HG02852 (cell line): ENCODE results near the gene SEL1L.
A peak's percentile ranks its signal among the peaks of the same experiment; 100 is the strongest.
"Not testable (repeated sequence)": the region's sequence is repeated elsewhere in the genome, so short reads cannot be mapped to it uniquely, and the experiment has no call there.

ENCODE experiments used
- ATAC-seq: cut with Tn5 transposase; IDR thresholded peaks from one replicate; pipeline ENCODE4 v1.9.1; 2021; ENCODE audit warnings: mild to moderate bottlenecking, moderate library complexity; ENCODE audit not compliant: unreplicated experiment

Gene SEL1L

DNA sequence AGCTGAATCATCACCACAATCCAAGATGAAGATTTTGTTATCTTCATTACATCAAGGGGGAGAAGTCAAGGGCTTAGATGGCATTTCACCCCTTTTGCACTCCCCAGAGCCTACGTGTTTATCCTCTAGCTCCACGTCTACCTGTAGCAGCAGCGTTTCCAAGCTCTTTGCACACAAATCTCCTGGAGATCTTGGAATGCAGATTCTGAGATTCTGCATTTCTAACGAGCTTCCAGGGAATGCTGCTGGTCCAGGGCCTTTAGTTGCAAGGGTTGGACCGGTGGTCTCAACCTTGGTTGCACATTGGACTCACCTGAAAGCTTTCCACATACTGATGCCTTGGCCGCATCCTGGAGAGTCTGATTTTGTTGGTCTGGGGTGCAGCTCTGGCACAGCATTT lies 84.1 kb downstream of the SEL1L start:
- no peak for ATAC-seq

DNA sequence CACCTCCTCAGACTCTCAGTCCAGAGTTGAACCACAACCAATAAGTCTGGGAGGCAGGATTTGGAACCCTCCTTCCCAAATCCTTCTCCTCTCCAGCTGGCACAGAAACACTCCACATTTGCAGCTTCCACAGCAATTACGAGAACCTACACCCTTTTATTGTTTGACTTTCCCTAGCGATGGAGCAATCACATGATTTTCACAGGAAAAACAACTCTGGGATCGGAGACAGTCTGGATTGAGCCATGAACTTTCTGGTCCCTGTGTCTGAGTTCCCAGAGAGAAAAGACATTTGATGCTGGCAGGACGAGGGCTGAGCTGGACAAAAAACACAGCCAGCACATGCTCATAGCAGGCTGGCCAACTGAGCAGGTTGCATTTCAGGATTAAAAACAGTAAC lies 84.5 kb downstream of the SEL1L start:
- ATAC-seq = no peak

DNA sequence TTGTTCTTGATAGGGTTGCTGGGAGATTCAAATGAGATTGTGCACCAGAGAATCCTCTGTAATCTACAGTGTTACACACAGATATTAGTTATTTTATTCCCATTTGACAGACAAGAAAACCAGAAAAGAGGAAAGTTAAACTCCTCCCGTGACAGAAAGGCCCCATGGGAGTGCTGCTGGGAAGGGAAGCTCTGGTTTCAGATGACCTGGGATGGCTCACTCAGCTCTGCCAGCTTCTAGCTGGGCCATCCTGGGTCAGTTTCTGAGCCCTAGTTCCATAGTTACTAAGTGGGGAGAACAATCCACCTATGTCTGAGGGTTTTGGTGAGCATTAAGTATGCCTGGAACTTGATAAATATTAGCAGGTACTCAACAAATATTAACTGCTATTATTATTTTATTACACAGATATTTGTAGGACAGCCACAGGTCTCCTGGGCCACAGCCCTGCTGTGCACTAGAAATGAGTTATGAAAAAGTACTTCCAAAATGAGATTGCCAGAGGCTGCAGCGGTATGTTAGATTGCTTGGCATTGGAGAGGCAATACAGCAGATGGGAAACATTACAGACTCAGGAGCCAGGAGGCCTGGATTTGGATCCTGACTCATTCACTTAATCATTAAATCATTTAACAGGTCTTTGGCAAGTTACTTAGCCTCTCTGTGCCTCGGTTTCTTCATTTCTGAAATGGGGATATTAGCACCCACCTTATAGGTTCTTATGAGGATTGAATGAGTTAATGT lies 86.5 kb downstream of the SEL1L start:
- ATAC-seq = no peak

DNA sequence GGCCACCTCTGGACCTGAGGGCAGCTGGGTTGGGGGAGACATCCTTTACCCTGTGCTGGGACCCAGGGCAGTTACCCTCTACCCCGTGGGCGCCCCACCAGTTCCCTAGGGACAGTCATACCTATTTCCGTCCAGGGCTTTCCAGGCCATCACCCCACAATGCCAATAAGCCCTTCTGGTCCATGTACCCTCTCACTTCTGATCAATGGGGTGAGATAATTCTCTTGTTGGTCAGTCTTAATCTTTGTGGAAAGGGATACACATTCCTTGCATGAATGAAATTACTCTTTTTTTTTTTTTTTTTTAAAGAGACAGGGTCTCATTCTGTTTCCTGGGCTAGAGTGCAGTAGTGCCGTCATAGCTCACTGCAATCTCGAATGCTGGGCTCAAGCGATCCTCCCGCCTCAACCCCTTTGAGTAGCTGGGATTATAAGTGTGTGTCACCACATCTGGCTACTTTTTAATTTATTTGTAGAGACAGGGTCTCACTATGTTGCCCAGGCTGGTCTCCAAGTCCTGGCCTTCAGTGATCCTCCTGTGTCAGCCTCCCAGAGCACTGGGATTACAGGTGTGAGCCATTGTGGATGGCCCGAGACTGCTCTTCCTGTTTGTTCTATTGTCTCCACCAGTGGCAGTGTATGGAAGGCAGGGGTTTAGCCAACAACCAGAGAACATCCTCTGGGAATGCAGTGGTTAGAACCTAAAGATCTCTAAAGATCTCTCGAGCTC lies 87.2 kb downstream of the SEL1L start:
- no peak for ATAC-seq

DNA sequence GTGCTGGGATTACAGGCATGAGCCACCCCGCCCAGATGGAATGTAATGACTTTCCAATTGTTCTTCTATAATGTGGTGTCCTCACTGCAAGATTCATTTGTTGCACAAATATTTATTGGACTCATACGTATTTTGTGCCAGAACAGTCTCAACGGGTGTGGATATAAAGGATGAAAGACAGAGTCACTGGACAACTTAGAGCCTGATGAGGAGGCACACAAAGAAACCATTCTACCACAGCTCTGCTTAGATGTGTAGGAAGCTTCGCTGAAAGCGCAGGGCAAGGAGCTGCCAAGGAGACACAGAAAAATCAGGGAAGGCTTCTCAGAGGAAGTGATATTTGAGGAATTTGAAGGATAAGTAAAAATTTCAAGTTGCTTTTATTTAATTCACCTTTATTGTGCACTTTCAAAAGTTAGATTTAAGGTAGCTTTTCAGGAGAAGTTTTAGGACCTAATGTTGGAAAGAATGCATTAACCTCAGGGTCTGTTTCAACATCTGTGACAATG lies 92.0 kb downstream of the SEL1L start:
- no peak for ATAC-seq

DNA sequence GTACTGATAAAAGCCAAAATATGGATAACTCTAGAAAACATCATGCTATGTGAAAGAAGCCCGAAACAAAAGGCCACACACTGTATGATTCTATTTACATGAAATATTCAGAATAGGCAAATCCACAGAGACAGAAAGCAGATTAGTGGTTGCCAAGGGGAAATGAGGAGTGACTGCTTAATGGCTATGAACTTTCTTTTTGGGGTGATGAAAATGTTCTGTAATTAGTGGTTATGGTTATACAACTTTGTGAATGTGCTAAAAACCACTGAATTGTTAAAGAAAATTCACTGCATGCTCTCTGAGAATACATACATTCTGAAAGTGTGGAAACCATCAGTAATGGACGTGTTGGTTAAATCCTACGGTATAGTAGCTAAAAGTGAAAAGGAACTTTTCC lies 93.6 kb downstream of the SEL1L start:
- ATAC-seq = no peak

DNA sequence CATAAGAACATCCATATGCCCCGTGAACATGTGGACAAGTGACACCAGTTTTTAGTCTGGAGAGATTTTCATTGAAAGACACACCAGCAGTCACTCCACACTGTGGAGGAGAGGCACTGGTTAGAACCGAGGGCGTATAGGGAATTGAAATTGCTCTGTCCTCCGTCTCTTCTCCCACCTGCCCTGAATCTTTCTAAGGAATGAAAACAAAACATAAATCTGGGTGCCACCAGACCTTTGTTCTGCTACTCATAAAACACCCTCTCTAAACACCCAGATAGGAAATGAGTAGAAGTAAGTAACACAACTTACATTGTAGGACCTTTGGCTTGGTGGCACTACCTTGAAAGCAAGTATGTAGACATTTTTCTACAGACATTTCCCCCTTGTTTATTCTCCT lies 96.4 kb downstream of the SEL1L start:
- ATAC-seq = no peak

DNA sequence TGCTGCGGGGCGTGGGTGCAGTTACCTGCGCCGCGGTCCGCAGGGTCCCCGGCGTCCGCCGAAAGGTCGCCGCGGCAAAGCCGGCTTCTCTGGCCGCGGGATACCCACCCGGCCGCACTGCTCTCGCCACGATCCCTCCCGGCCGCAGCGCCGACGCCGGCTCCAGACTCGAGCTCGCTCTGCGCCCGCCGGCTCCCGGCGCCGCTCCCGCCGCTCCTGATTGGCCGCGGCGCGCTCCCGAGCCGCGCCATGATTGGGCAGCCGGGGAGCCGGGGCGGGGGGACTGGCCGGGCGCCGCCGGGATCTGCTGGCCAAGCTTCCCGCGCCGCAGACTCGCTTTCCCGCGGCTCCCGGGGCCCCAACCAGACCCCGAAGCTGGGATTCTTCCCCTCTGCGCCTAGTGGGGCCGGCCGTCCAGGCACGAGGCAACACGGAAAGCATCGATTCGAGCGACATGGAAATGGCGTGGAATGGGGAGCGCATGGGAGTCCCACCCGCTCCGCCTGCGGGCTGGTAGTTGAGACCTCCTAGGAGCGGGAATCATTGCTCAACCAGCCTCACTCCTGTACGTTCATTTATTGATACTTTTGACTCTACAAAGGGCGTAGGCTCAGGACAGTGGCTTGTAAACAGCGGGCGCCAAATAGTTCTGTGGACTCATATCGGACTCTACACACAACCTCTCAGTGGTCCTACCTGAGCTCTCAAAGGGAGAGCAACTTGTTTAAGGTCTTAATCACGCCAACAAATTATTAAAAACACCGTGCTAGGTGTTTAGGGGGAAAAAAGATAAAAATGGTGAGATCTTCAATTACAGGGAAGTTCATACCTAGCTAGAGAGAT lies 97.1 kb downstream of the SEL1L start:
- ATAC-seq = peak; percentile 80

DNA sequence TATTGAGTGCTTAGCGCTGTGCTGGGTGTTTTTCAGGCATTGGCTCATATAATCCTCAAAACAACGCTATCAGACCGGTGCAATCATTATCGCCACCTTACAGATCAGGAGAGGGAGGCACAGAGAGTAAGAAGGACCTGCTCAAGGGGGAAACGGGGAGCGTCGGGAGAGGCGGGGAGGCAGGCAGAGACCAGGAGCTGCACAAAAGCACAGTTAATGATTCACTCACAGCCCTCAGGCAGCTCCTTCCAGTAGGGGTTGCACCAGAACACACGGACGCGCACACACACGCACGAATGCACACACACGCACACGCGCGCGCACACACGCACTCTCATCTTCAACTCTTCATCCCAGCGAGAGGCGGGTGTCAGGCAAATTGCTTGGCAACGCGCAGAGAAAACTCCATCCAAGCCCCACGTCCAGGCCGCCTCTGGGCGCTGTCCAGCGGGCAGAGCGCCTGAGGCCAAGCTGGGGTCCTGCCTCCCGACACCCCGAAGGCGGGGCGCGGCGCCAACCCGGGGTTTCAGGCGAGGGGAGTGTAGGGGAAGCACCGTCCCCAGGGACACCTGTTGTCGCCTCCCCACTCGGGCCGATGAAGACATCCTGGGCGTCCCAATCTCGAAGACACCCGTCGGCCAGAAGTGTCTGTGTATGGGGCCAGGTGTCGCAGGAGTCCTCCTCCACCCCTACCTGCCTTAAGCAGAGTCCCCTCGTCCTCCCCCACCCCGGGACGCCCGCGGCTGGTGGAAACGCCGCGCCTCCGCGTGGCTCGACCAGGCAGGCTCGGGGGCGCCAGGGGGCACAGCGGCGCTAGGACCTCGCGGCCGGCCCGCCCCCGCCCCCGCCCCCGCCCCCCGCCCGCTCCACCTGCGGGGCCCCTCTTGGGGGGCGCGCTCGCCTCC lies 98.0 kb downstream of the SEL1L start:
- ATAC-seq = peak; percentile 35

DNA sequence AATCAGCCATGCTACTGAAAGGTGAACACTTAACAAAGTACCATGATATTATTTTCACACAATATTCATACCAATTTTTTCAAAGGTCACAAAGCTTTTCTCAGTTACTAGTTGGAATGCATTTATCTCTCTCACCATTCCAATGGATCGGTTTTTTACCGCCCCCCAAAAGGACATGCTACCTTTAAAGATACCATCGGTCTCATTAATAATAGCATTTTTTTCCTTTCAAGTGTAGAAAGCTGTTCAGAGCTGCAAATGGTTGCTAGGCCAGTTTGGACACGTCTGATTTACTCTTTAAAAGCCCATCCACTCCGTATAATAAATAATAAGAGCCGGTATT lies 98.6 kb downstream of the SEL1L start:
- ATAC-seq = no peak

DNA sequence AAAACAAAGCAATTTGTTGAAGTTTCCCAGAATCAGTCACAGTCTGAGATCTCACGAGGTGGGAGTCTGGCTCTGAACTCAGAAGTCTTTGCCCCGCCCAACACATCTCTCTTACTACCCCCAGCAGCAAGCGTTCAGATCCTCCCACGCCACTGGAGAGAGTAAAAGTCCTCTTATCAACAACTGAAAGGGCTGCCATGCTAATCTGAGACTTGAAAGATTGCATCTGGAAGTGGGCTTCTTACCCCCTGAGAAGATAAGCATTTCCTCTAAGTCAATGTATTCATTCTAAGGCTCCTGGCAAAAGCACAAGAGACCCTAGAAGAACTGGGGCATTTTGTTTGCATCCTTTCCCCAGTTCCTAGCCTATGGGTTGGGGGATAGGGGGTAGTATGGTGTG lies 99.4 kb downstream of the SEL1L start:
- no peak for ATAC-seq

DNA sequence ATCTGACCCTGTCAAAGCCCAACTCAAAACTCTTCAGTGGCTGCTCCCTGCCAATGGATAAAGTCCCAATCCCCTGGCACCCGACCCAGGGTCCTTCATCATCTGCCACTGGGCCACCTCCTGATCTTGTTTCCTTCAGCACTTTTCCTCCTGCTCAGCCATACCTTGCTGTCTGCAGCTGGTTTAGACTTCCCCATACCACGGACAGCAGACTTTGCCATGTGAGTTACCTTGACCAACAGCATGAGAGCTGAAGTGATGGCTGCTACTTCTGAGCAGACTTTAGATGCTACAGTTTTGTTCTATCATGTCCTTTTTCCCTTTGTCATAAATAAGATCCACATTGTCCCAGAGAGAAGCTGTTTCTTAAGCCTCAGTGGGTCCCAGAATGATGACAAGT lies 100.3 kb downstream of the SEL1L start:
- ATAC-seq = no peak

DNA sequence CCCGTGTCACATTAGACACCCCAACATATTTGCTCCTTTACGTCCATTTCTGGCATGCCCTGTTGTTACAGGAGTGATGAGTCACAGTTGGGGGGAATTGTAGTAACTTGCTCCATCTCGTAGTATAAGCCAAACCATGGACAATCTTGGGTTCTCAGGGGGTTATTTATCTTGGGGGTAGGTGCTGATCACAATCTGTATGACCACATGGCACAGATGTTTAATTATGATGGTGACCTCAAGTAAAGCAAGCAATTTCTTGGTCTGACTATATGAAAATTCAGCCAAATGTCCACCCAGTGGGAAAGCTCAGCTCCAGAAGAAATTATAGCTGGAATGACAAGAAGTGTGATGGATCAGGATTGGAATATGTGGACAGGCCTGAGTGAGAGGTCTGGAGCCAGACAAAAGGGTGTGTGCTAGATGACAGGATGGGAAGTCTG lies 101.4 kb downstream of the SEL1L start:
- ATAC-seq = no peak

DNA sequence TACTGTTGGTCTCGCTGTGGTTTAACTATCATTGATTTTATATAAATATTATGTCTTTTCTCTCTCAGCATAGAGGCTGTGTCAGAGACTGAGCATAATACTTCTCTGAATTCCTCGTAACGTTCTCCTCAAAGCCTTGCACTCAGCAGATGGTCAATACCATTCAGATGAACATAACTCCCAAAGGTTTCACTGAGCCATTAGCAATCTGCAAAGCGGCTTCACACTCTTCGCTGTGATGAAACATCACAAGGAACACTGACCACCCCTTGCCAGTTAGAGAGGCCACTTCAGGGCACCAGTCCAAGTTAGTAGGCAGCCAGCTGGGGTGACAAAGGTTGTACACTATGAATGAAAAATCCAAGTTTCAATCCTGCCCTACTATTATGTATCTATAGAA lies 103.4 kb downstream of the SEL1L start:
- no peak for ATAC-seq

DNA sequence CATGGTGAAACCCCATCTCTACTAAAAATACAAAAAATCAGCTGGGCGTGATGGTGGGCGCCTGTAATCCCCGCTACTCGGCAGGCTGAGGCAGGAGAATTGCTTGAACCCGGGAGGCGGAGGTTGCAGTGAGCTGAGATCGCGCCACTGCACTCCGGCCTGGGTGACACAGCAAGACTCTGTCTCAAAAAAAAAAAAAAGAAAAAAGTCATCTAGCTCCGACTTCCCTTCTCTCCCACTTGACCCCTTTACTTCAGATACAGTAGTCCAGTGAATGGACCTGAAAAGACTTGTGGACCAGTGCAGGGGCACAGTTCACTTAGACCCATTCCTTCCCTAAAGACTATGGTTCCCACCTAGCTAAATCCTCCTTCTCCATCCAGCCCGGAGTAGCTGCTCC lies 103.9 kb downstream of the SEL1L start:
- not testable (repeated sequence) for ATAC-seq

DNA sequence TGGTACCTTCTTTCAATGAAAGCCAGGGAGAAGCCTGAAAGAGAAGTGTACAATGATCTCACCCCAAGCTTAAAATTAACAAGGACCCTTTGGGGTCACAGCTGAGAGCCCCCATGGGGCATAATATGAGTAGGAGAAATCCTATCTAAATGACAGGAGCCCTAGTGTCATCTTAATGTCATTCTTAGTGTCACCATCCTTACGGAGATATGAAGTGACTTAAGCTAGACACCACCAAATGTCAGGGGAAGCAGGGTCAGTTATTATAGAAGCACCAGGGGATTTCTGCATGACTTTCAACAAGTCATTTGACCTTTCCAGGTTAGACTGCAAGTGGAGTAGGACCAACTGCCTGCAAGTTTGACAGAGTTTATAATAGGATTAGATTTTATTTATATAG lies 104.6 kb downstream of the SEL1L start:
- no peak for ATAC-seq

DNA sequence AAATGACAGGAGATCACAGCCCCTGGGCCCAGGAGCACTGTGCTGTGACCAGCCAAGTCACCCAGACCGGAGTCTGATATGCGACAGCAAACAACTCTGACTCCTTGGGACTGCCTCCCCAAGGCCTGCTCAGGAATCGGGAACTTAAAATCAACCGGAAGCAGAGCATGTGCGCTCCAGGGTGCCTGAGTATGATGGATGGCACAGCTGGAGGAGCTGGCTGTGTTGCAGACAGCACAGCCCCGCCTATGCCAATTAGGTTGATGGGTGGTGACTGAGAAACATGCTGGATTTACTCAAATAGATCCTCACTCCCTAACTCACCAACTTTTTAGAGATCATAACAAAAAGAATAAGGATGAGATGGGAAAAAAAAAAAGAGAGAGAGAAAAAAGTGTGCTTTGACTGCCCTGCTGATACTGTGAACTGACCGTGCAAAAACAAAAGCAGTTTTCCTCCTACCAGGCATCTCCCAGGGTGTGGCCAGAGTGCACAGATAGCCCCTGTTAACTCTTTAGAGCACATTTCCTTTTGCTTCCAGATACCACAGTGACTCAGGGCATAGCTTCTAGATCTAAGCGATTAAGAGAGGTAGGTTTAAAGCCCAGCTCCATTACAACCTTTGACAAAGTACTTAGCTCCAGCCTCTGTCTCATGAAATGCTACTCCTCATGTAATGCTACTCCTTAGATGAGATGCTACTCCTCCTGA lies 106.2 kb downstream of the SEL1L start:
- ATAC-seq = no peak

DNA sequence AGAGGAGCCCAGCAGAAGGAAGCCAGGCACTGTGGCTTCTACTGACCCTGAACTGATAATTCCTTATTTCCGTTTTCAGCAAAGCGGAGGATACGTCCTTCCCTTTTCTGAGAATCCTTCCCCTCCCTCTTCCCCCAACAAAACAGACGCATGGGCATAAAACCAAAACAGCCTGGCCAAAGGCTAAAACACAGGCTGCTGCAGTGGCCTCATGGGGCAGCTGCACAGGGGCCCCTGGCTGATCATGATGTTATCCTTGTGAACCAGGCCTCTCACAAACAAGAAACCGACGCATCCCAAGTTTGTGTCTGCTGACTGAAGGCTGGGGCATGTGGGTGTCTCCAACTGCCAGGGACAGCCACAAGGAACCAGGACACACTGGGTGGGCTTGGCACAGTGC lies 110.1 kb downstream of the SEL1L start:
- no peak for ATAC-seq
